Heart left ventricle (tissue), 13 donors: ENCODE measurements around the gene RPRD1B.

Experiments used
- CTCF ChIP-seq, 12 donors: fragments of 200-600 bp; sonication (generic) in 4 of 12; IDR thresholded peaks; one replicate each; pipeline versions ENCODE4 v1.5.0 to v1.8.0; 2018 to 2022; ENCODE audit warnings: antibody characterized with exemption in 12 of 12, mild to moderate bottlenecking in 5 of 12
- POLR2A ChIP-seq, 2 donors: fragments of 450-650 bp; IDR thresholded peaks; one replicate each; pipeline ENCODE4 v1.6.1; 2017; ENCODE audit warnings: antibody characterized with exemption in 2 of 2, mild to moderate bottlenecking in 2 of 2, moderate library complexity in 2 of 2
- donor health status: ischemic (EF 13 %, LVEDD 7.1; RV severe dilation, severe dysfunction).
- donor health status: DM: no; HTN: yes; CAD: no.
- donor health status: DM: no; HTN: no; CAD: no.
- donor health status: ischemic (EF 25% LVEDD 6.9; RV normal size, moderate dysfunction).
- donor health status: ischemic (EF 25% LVEDD 5.7; RV mildly dilated, moderate dysfunction).
- donor health status: ischemic (EF 35%, LVEDD 5.7; RV mildly dilated, moderate dysfunction).
- donor health status: nonischemic (EF 11% LVEDD 7.7; RV severe dilation, severe dysfunction).
- donor health status: DM: yes; HTN: yes; CAD: no.
- donor health status: PGD.
- donor health status: ischemic (EF 29% LVEDD 5.4; RV normal size, mild dysfunction).
- donor health status: nonischemic (EF 23%, LVEDD 6.1; RV moderate dilation, normal function).

GRCh38 chr20:38120625-38120988 lies 87.1 kb downstream of the RPRD1B start:
- TF ChIP-seq CTCF (IDR thresholded peaks at IDR 0.05): no peak
- no peak for TF ChIP-seq POLR2A (IDR thresholded peaks at IDR 0.05)
